IMR-90 (cell line): ENCODE measurements around the gene DOCK9. TPM values are rescaled to one million over a fixed set of nuclear protein-coding genes. Genes with fewer than 3 reads are reported as not detected.

Source experiments
- ATAC-seq: fragments of 200-7000 bp; cut with Tn5 transposase; 2 replicates; pipeline ENCODE4 v1.9.1; 2020; ENCODE audit warnings: low read depth, mild to moderate bottlenecking, moderate library complexity
- BruUV-seq: library from RNA; stranded (reverse); fragments of 400-500 nt; replicated peaks from 2 replicates; lab custom pipeline; 2021; lab: Mats Ljungman, UMichigan
- CTCF ChIA-PET: fragments of 300-600 bp; formaldehyde crosslinking; extraction: SDS; loops from one replicate; lab custom pipeline; 2021; ENCODE audit warnings: antibody characterized with exemption; lab: Yijun Ruan, JAX
- POLR2A ChIA-PET: fragments of 300-600 bp; sonication (Branson Sonifier 250); formaldehyde crosslinking; loops from one replicate; lab custom pipeline; 2022; ENCODE audit warnings: antibody characterized with exemption; ENCODE audit not compliant: unreplicated experiment; lab: Charles Lee
- DNase-seq: peaks from one replicate; pipeline ENCODE4 v3.0.0; 2013
- H2AFZ ChIP-seq: replicated peaks from 2 replicates; pipeline ENCODE3; 2013; ENCODE audit warnings: low read length, mild to moderate bottlenecking; ENCODE audit not compliant: poor library complexity
- H2AK5ac ChIP-seq: 2 replicates; pipeline ENCODE4 v1.6.1; 2013; ENCODE audit warnings: low read depth, low read length, inconsistent platforms
- H2AK9ac ChIP-seq: replicated peaks from 2 replicates; pipeline ENCODE3; 2013; ENCODE audit warnings: mild to moderate bottlenecking, low read depth, low read length, moderate library complexity; ENCODE audit not compliant: poor library complexity
- H2BK120ac ChIP-seq: 2 replicates; pipeline ENCODE4 v1.6.1; 2013; ENCODE audit warnings: low read depth, low read length, inconsistent platforms
- H2BK15ac ChIP-seq: 3 replicates; pipeline ENCODE4 v1.6.1; 2013; ENCODE audit warnings: low read depth, low read length, inconsistent platforms
- H2BK20ac ChIP-seq: 2 replicates; pipeline ENCODE4 v1.6.1; 2013; ENCODE audit warnings: low read depth, mild to moderate bottlenecking, inconsistent platforms, low read length, moderate library complexity
- H2BK5ac ChIP-seq: 2 replicates; pipeline ENCODE4 v1.6.1; 2013; ENCODE audit warnings: mild to moderate bottlenecking, low read depth, low read length, inconsistent platforms; ENCODE audit not compliant: poor library complexity, severe bottlenecking
- H3K14ac ChIP-seq: replicated peaks from 2 replicates; pipeline ENCODE4 v1.6.1; 2013; ENCODE audit warnings: low read depth, low read length, inconsistent platforms
- H3K18ac ChIP-seq: 2 replicates; pipeline ENCODE4 v1.6.1; 2013; ENCODE audit warnings: low read depth, low read length, control low read depth
- H3K23ac ChIP-seq: 2 replicates; pipeline ENCODE4 v1.6.1; 2013; ENCODE audit warnings: low read depth, low read length, inconsistent platforms
- H3K27ac ChIP-seq: 2 replicates; pipeline ENCODE4 v1.5.1; 2013; ENCODE audit warnings: mild to moderate bottlenecking, control low read depth, low read length; ENCODE audit not compliant: insufficient read depth
- H3K27me3 ChIP-seq: 2 replicates; pipeline ENCODE4 v1.6.1; 2013; ENCODE audit warnings: low read length; ENCODE audit not compliant: control insufficient read depth, insufficient read depth
- H3K36me3 ChIP-seq: 2 replicates; pipeline ENCODE4 v1.6.1; 2013; ENCODE audit warnings: low read length, mixed read lengths; ENCODE audit not compliant: control insufficient read depth, insufficient read depth
- H3K4ac ChIP-seq: 2 replicates; pipeline ENCODE4 v1.6.1; 2013; ENCODE audit warnings: low read depth, low read length, inconsistent platforms
- H3K4me1 ChIP-seq: 2 replicates; pipeline ENCODE4 v1.6.1; 2013; ENCODE audit warnings: low read length, mixed read lengths; ENCODE audit not compliant: control insufficient read depth, insufficient read depth
- H3K4me2 ChIP-seq: 2 replicates; pipeline ENCODE4 v1.6.1; 2013; ENCODE audit warnings: low read depth, mild to moderate bottlenecking, control low read depth, low read length, moderate library complexity
- H3K4me3 ChIP-seq: 2 replicates; pipeline ENCODE4 v1.5.1; 2013; ENCODE audit warnings: low read depth, mild to moderate bottlenecking, control low read depth, low read length, moderate library complexity; ENCODE audit not compliant: insufficient read depth
- H3K56ac ChIP-seq: 2 replicates; pipeline ENCODE4 v1.6.1; 2013; ENCODE audit warnings: low read length, inconsistent platforms; ENCODE audit not compliant: insufficient read depth; ENCODE audit errors: extremely low read depth
- H3K79me1 ChIP-seq, 2 experiments: 2 replicates each; pipeline ENCODE4 v1.6.1; 2013; ENCODE audit warnings: low read length in 2 of 2, inconsistent platforms in 1 of 2, low read depth in 1 of 2
- H3K9ac ChIP-seq: 2 replicates; pipeline ENCODE4 v1.6.1; 2013; ENCODE audit warnings: low read depth, low read length, control low read depth
- H3K9me1 ChIP-seq: 2 replicates; pipeline ENCODE4 v1.6.1; 2013; ENCODE audit warnings: low read length, inconsistent platforms; ENCODE audit not compliant: insufficient read depth
- H3K9me3 ChIP-seq: 2 replicates; pipeline ENCODE4 v1.6.1; 2013; ENCODE audit warnings: low read length; ENCODE audit not compliant: control insufficient read depth, insufficient read depth
- H4K20me1 ChIP-seq: 2 replicates; pipeline ENCODE4 v1.6.1; 2013; ENCODE audit warnings: low read length, inconsistent platforms; ENCODE audit not compliant: insufficient read depth
- H4K5ac ChIP-seq: 2 replicates; pipeline ENCODE4 v1.6.1; 2013; ENCODE audit warnings: mild to moderate bottlenecking, low read depth, low read length, control low read depth
- H4K8ac ChIP-seq, 2 experiments: 2 replicates each; pipeline ENCODE4 v1.6.1; 2013; ENCODE audit warnings: low read depth in 2 of 2, low read length in 2 of 2, control low read depth in 1 of 2, inconsistent platforms in 1 of 2
- H4K91ac ChIP-seq: 2 replicates; pipeline ENCODE4 v1.6.1; 2013; ENCODE audit warnings: low read depth, low read length, inconsistent platforms; ENCODE audit not compliant: insufficient read depth
- BHLHE40 ChIP-seq: fragments of 150-350 bp; IDR thresholded peaks from 2 replicates; pipeline ENCODE4 v1.6.1; 2016; ENCODE audit warnings: mild to moderate bottlenecking, low read depth, low read length
- CEBPB ChIP-seq: IDR thresholded peaks from 2 replicates; pipeline ENCODE4 v1.6.1; 2012; ENCODE audit warnings: low read depth, low read length, improper control_type of control experiment
- CHD1 ChIP-seq: IDR thresholded peaks from 2 replicates; pipeline ENCODE4 v1.6.1; 2012; ENCODE audit warnings: low read depth, low read length, improper control_type of control experiment
- MAFK ChIP-seq: IDR thresholded peaks from 2 replicates; pipeline ENCODE4 v1.6.1; 2012; ENCODE audit warnings: low read depth, low read length, improper control_type of control experiment
- MAZ ChIP-seq: IDR thresholded peaks from 2 replicates; pipeline ENCODE4 v1.6.1; 2012; ENCODE audit warnings: low read depth, mild to moderate bottlenecking, low read length, improper control_type of control experiment, moderate library complexity, borderline replicate concordance
- MXI1 ChIP-seq: IDR thresholded peaks from 2 replicates; pipeline ENCODE4 v1.6.1; 2012; ENCODE audit warnings: low read depth, mild to moderate bottlenecking, low read length, moderate library complexity, borderline replicate concordance
- POLR2A ChIP-seq: IDR thresholded peaks from 2 replicates; pipeline ENCODE4 v1.6.1; 2012; ENCODE audit warnings: mild to moderate bottlenecking, low read depth, low read length
- RAD21 ChIP-seq: IDR thresholded peaks from 2 replicates; pipeline ENCODE4 v1.6.1; 2012; ENCODE audit warnings: low read length, improper control_type of control experiment
- RCOR1 ChIP-seq: IDR thresholded peaks from 2 replicates; pipeline ENCODE4 v1.6.1; 2012; ENCODE audit warnings: mild to moderate bottlenecking, low read length, improper control_type of control experiment; ENCODE audit not compliant: insufficient replicate concordance
- RFX5 ChIP-seq: IDR thresholded peaks from 2 replicates; pipeline ENCODE4 v1.8.0; 2012; ENCODE audit warnings: low read depth, mild to moderate bottlenecking, low read length, moderate library complexity
- SMC3 ChIP-seq: fragments of 150-350 bp; IDR thresholded peaks from 2 replicates; pipeline ENCODE4 v1.6.1; 2016; ENCODE audit warnings: low read depth, mild to moderate bottlenecking, antibody characterized with exemption, low read length, moderate library complexity
- WGBS, 2 experiments: methylation state at CpG; one replicate each; pipeline versions ENCODE4 v1.1.5 to v1.1.7; 2013; ENCODE audit warnings: missing lambda C conversion rate in 2 of 2; ENCODE audit not compliant: insufficient read length in 1 of 2; ENCODE audit errors: extremely low coverage in 2 of 2; 5-methylcytosine and 5-hydroxymethylcytosine counted together
- dilution Hi-C: fragments of 300-500 bp; cut with HindIII; formaldehyde crosslinking; loops from one replicate; pipeline ENCODE4 v1.14.3; 2018; ENCODE audit warnings: low sequenced_read_pairs; ENCODE audit not compliant: unreplicated experiment
- in situ Hi-C: fragments of 300-500 bp; cut with MboI; formaldehyde crosslinking; loops from 3 replicates; pipeline ENCODE4 v1.14.3; 2019; ENCODE audit warnings: low sequenced_read_pairs, inconsistent platforms, mixed read lengths
- intact Hi-C: fragments of 100-400 bp; cut with micrococcal nuclease; formaldehyde crosslinking; loops from 2 replicates; pipeline ENCODE4 v1.10.0; 2022
- polyA plus RNA-seq, 3 experiments: library from polyadenylated mRNA; depleted of rRNA; stranded (reverse); fragments of >200 nt; gene quantifications; 2 replicates each; pipeline ENCODE4 v1.2.3, GENCODE V29; 2012; ENCODE audit warnings: low replicate concordance in 1 of 3
- total RNA-seq: library from RNA; depleted of rRNA; stranded (reverse); fragments of >200 nt; gene quantifications from 2 replicates; pipeline ENCODE4 v1.2.3, GENCODE V29; 2012
- TF ChIP-seq, protein P1 (sequence below): fragments of 150-350 bp; IDR thresholded peaks from 2 replicates; pipeline ENCODE4 v1.6.1; 2017; ENCODE audit warnings: mild to moderate bottlenecking, antibody characterized with exemption, low read length, low read depth
- TF ChIP-seq, protein P2 (sequence below): fragments of 150-350 bp; IDR thresholded peaks from 2 replicates; pipeline ENCODE4 v1.6.1; 2016; ENCODE audit warnings: low read depth, mild to moderate bottlenecking, low read length, moderate library complexity, borderline replicate concordance

DOCK9 gene
- total and polyA plus RNA-seq, 2 of the 4 experiments (the other 2 are of a cell fraction): 4.8 to 7.2 TPM

DNA sequence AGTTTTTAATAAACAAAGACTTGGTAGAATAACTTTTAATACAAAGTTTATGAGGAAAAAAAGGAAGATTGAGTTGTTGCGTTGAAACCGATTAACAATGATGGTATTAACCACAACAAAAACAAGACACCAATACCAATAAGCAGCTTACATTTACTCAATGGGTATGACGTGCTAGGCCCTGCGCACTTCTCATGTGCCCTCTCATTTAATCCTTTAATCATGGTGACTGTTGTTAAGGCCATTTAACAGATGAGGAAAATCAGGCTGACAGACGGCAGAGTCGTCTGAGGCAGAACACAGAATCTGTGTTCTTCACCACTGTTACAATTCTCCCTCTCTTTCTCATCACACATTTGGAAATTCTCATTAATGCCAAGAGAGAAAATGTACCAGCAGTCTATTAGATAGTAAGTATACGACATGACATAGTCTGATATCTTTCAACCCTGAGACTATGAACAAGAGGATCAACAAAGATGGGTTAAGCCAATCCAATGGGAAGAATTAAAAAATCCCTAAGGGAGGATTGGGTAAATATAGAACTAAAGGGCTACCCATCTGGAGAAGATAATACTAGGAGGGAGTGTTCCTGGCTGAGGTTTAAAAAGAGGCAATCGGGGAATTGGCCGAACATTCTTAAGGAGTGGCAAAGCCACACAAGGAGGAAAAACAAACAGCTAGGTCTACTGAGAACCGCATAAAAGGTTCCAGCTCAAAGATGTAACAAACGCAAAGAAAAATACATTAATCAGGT lies 54.0 kb downstream of the DOCK9 start:
- H3K27ac ChIP-seq: no peak overlapping the region
- no peak overlapping the region for H4K91ac ChIP-seq
- no peaks in the 10 kb centered on the region for H3K36me3 ChIP-seq
- H3K18ac ChIP-seq: no peak overlapping the region
- intact Hi-C loops (no loop called here), dilution Hi-C loops (no loop called here), in situ Hi-C loops (no loop called here)
- H4K20me1 ChIP-seq: no peaks in the 10 kb centered on the region
- H2BK20ac ChIP-seq: no peak overlapping the region
- H2BK120ac ChIP-seq: no peak overlapping the region
- peaks cover 5% of the 10 kb centered on the region; the same call in 1 of the 2 replicates for H3K9me1 ChIP-seq
- no peak overlapping the region for H3K9ac ChIP-seq
- H3K23ac ChIP-seq: no peak overlapping the region
- no peak overlapping the region for H2BK15ac ChIP-seq
- H2AK5ac ChIP-seq: no peak overlapping the region
- H3K4ac ChIP-seq: no peak overlapping the region
- no peaks in the 10 kb centered on the region for H3K79me1 ChIP-seq
- no peaks in the 10 kb centered on the region for H3K27me3 ChIP-seq
- H3K56ac ChIP-seq: no peak overlapping the region
- no CpG with 5 or more reads among the region's 11 CpGs for WGBS, 2 experiments
- no peak overlapping the region for H2BK5ac ChIP-seq
- H3K9me3 ChIP-seq: no peaks in the 10 kb centered on the region
- no peak overlapping the region for H3K4me3 ChIP-seq
- DNase-seq (no peak), ATAC-seq (no peak)
- no peak overlapping the region for H3K14ac ChIP-seq
- BruUV-seq: no TSS peak
- POLR2A ChIA-PET: no interaction called here
- no peak overlapping the region for H2AK9ac ChIP-seq
- no peak overlapping the region for H4K8ac ChIP-seq
- H3K4me1 ChIP-seq: 0 out of 2 replicates have a peak, but pooled peaks cover 2% of the 10 kb centered on the region
- no peak overlapping the region for H2AFZ ChIP-seq
- TF ChIP-seq, protein P1, sequence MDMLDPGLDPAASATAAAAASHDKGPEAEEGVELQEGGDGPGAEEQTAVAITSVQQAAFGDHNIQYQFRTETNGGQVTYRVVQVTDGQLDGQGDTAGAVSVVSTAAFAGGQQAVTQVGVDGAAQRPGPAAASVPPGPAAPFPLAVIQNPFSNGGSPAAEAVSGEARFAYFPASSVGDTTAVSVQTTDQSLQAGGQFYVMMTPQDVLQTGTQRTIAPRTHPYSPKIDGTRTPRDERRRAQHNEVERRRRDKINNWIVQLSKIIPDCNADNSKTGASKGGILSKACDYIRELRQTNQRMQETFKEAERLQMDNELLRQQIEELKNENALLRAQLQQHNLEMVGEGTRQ: no peak
- TF ChIP-seq CEBPB (no peak), BHLHE40 (no peak), MAFK (no peak), RCOR1 (no peak), SMC3 (no peak), RAD21 (no peak), CHD1 (no peak), MAZ (no peak), MXI1 (no peak), RFX5 (no peak), POLR2A (no peak)
- TF ChIP-seq, protein P2, sequence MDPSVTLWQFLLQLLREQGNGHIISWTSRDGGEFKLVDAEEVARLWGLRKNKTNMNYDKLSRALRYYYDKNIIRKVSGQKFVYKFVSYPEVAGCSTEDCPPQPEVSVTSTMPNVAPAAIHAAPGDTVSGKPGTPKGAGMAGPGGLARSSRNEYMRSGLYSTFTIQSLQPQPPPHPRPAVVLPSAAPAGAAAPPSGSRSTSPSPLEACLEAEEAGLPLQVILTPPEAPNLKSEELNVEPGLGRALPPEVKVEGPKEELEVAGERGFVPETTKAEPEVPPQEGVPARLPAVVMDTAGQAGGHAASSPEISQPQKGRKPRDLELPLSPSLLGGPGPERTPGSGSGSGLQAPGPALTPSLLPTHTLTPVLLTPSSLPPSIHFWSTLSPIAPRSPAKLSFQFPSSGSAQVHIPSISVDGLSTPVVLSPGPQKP: no peak
- H3K4me2 ChIP-seq: no peak overlapping the region
- no peak overlapping the region for H4K5ac ChIP-seq
- CTCF ChIA-PET: no interaction called here
